ENCODE measurements around the gene SLC12A4. TPM values are rescaled to one million over a fixed set of nuclear protein-coding genes. Genes with fewer than 3 reads are reported as not detected.
A peak's percentile ranks its signal among the peaks of the same experiment; 100 is the strongest.
"Not testable (repeated sequence)": the region's sequence is repeated elsewhere in the genome, so short reads cannot be mapped to it uniquely, and the experiment has no call there.

The SLC12A4 gene
- total RNA-seq, 1 donor, result 79.3 TPM

DNA sequence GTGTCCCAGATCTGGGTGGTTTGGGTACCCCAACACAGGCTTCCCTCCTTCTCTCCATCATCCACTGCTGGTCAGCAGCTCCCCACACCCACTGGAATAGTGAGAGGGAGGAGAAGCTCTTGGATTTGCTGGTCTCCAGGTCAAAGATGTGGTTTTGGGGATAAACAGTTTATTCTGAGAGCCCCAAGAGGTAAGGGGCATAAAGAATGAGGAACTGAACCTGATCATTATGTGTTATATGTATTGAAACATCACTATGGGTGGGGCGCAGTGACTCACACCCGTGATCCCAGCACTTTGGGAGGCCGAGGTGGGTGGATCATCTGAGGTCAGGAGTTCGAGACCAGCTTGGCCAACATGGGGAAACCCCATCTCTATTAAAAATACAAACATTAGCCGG, 27.0 kb upstream of the SLC12A4 start:
- DNase-seq (ENCODE audit: insufficient read length, low spot score, missing footprints), result peak; percentile 34
- TF ChIP-seq, protein P1, sequence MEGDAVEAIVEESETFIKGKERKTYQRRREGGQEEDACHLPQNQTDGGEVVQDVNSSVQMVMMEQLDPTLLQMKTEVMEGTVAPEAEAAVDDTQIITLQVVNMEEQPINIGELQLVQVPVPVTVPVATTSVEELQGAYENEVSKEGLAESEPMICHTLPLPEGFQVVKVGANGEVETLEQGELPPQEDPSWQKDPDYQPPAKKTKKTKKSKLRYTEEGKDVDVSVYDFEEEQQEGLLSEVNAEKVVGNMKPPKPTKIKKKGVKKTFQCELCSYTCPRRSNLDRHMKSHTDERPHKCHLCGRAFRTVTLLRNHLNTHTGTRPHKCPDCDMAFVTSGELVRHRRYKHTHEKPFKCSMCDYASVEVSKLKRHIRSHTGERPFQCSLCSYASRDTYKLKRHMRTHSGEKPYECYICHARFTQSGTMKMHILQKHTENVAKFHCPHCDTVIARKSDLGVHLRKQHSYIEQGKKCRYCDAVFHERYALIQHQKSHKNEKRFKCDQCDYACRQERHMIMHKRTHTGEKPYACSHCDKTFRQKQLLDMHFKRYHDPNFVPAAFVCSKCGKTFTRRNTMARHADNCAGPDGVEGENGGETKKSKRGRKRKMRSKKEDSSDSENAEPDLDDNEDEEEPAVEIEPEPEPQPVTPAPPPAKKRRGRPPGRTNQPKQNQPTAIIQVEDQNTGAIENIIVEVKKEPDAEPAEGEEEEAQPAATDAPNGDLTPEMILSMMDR (IDR thresholded peaks at IDR 0.05; ENCODE audit: extremely low read depth, low read depth, low read length), result no peak
- Histone ChIP-seq H3K4me2 (ENCODE audit: insufficient read depth, low read length) (no peak overlapping the region), H4K20me1 (ENCODE audit: insufficient read depth, low read length) (no peaks in the 10 kb centered on the region), H3K79me2 (ENCODE audit: insufficient read depth, low read length) (no peaks in the 10 kb centered on the region), H2AFZ (ENCODE audit: low read length) (no peak overlapping the region), H3K27me3 (ENCODE audit: insufficient read depth, low read length) (no peaks in the 10 kb centered on the region), H3K4me1 (ENCODE audit: insufficient read depth, low read length) (peaks cover 5% of the 10 kb centered on the region), H3K4me3 (ENCODE audit: insufficient read depth, low read length) (no peak overlapping the region), H3K36me3 (ENCODE audit: insufficient read depth, low read length) (no peaks in the 10 kb centered on the region), H3K9me3 (ENCODE audit: low read depth, low read length) (no peaks in the 10 kb centered on the region), H3K27ac (ENCODE audit: low read depth, low read length) (no peak overlapping the region)

DNA sequence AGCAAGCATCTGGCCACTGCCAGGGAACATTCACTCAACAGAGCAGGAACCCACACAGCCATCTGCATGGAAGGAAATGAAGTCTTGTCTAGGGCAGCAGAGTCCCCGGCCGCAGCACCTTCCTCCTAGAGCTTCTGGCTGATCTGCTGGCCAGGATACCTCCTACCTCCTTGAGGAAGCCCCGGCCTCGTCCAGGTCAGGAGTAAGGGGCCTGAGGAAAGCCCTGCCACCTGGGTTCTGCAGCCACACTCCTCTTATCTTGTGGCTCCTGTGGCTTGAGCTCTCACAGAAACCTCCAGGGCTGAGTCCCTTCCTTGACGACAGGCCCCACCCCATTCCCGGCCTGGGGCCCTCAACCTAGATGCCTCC, 25.6 kb upstream of the SLC12A4 start:
- not testable (repeated sequence) for H3K79me2 ChIP-seq (ENCODE audit: insufficient read depth, low read length)

DNA sequence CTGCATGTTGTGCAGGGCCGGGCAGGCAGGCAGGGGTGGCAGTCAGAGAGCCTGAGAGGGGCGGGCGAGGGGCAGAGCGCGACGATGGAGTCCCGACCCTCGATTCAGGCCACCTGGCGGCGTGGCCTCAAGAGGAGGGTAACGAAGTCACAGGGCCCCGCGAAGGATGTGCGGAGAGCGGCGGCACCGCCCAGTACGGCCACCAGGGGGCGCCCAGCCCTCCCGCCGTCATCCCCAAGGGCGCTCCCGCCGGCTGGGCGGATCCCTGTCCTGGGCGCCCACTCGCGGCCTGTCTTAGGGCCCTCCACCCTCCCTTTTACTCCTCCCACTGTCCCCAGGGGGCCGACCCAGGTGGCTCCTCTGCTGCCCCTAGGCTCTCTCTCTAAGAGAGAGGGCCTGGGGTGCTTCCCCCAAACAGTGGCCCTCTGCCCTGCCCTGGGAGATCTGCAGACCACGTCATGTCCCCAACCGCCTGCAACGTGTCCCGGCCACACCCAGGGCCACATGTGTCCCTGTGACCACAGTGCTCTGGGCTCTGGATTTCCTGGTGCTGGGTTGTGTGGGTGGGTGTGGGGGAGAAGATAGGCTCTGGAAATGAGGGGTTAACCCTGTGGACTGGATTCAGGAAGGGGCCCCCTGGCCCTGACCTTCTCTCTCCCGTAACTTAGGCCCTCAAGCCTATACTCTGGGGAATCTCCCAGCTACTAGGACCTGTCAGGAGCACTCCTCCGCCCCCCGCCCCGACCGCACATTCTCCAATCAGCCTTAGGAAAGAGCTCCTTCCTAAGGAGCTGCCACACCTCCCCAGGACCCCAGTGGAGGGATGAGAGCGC, 25.0 kb upstream of the SLC12A4 start:
- Histone ChIP-seq H3K9me3 (ENCODE audit: low read depth, low read length) (no peaks in the 10 kb centered on the region), H2AFZ (ENCODE audit: low read length) (peak overlapping the region; percentile 86), H4K20me1 (ENCODE audit: insufficient read depth, low read length) (no peaks in the 10 kb centered on the region), H3K36me3 (ENCODE audit: insufficient read depth, low read length) (no peaks in the 10 kb centered on the region), H3K27ac (ENCODE audit: low read depth, low read length) (no peak overlapping the region), H3K27me3 (ENCODE audit: insufficient read depth, low read length) (no peaks in the 10 kb centered on the region), H3K4me1 (ENCODE audit: insufficient read depth, low read length) (peaks cover 5% of the 10 kb centered on the region), H3K79me2 (ENCODE audit: insufficient read depth, low read length) (no peaks in the 10 kb centered on the region), H3K4me3 (ENCODE audit: insufficient read depth, low read length) (peak overlapping the region; percentile 67), H3K4me2 (ENCODE audit: insufficient read depth, low read length) (peak overlapping the region; percentile 81)
- DNase-seq (ENCODE audit: insufficient read length, low spot score, missing footprints), result peak; percentile 99
- TF ChIP-seq, protein P1 (IDR thresholded peaks at IDR 0.05; ENCODE audit: extremely low read depth, low read depth, low read length), result peak; percentile 76

More for the DNA sequence above, 25.6 kb upstream of the SLC12A4 start:
- H3K27me3 ChIP-seq (ENCODE audit: insufficient read depth, low read length); H3K36me3 ChIP-seq (ENCODE audit: insufficient read depth, low read length); H3K4me3 ChIP-seq (ENCODE audit: insufficient read depth, low read length); DNase-seq (ENCODE audit: insufficient read length, low spot score, missing footprints); H3K4me1 ChIP-seq (ENCODE audit: insufficient read depth, low read length); H2AFZ ChIP-seq (ENCODE audit: low read length); H3K4me2 ChIP-seq (ENCODE audit: insufficient read depth, low read length); H4K20me1 ChIP-seq (ENCODE audit: insufficient read depth, low read length); H3K9me3 ChIP-seq (ENCODE audit: low read depth, low read length); H3K27ac ChIP-seq (ENCODE audit: low read depth, low read length): not testable (repeated sequence)

DNA sequence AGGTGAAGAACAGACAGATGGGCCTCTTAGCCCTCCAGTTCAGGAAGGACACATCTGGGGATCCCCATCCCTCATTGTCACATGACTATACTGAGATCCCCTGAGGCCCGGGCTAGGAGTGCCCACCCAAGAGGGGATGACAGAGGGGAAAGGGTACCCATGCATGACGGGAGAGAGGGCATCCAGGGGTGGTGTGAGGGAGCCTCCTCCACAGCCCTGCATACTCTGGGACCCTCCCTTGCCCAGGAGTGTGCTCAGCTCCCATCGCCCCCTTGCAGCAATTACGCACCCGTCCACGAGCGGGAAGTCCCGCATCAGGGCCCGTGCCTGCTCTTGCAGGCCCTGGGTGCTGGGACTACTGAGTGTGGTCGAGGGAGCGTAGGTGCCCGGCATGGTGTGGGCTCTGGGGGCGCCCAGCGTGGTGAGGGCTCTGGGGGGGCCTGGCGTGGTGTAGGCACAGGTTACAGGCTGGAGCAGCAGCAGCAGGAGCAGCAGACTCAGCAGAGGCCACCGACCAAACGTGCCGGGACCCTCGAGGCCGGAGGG, 24.3 kb upstream of the SLC12A4 start:
- H3K27ac ChIP-seq (ENCODE audit: low read depth, low read length), result no peak overlapping the region
- H2AFZ ChIP-seq (ENCODE audit: low read length), result peak overlapping the region; percentile 78
- peaks cover 5% of the 10 kb centered on the region for H3K4me1 ChIP-seq (ENCODE audit: insufficient read depth, low read length)
- no peaks in the 10 kb centered on the region for H4K20me1 ChIP-seq (ENCODE audit: insufficient read depth, low read length)
- H3K36me3 ChIP-seq (ENCODE audit: insufficient read depth, low read length), result no peaks in the 10 kb centered on the region
- no peaks in the 10 kb centered on the region for H3K27me3 ChIP-seq (ENCODE audit: insufficient read depth, low read length)
- H3K79me2 ChIP-seq (ENCODE audit: insufficient read depth, low read length), result no peaks in the 10 kb centered on the region
- H3K4me2 ChIP-seq (ENCODE audit: insufficient read depth, low read length), result peak overlapping the region; percentile 81
- no peak overlapping the region for H3K4me3 ChIP-seq (ENCODE audit: insufficient read depth, low read length)
- TF ChIP-seq, protein P1 (IDR thresholded peaks at IDR 0.05; ENCODE audit: extremely low read depth, low read depth, low read length), result no peak
- H3K9me3 ChIP-seq (ENCODE audit: low read depth, low read length), result no peaks in the 10 kb centered on the region
- peak; percentile 84 for DNase-seq (ENCODE audit: insufficient read length, low spot score, missing footprints)

Measured in osteoblast (primary cell).